ENCODE measurements around the gene CFAP100.

CFAP100 gene

GRCh38 chr3:126469479-126469878, 74.8 kb downstream of the CFAP100 start:
- no peaks in the 10 kb centered on the region for H3K9me3 ChIP-seq
- peaks cover 67% of the 10 kb centered on the region for H3K36me3 ChIP-seq
- peak overlapping the region; percentile 96 for H3K27ac ChIP-seq
- no peak overlapping the region for H3K4me3 ChIP-seq (ENCODE audit: low read depth in 1 of 2, low read length in 1 of 2)
- TF ChIP-seq CTCF (IDR thresholded peaks at IDR 0.05) = no peak
- H3K4me1 ChIP-seq (ENCODE audit: control insufficient read depth in 1 of 2, insufficient read depth in 1 of 2, low read depth in 1 of 2, low read length in 1 of 2) = peaks cover 79 to 85% of the 10 kb centered on the region in 2 experiments
- H3K27me3 ChIP-seq = no peaks in the 10 kb centered on the region

DNA sequence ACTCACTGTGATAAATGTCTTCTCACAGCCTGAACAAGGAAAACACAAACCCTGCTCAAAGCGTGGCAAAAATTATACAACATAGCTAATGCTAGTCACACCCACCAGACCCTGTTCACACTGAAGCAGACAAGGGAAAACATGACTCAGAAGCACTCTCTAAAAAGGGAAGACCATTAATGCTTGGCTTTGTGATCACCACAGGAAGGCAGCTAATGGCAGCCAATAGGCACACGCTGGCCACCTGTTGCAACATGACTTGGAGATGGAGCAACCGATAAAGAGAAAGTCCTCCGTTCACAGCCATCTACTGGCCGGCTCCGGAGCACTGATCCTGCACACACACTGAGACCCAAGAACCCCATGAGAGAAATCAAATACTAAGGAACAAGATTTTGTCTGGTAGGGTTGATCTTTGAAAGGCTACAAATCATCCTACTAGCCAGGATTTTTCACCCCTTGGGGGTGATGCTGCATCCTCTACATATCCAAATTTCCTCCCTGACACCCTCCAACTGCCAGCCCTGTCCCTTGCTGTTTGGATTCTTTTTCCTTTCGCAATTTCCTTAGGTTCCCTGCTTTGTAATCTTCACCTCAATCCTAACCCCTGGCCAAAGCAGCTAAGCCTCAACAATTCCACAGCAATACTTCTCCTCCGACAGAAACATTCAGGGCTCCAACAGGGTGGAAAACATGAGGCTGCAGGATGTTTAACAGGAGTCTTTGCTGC, 77.7 kb downstream of the CFAP100 start:
- peak; percentile 63 for TF ChIP-seq CTCF (IDR thresholded peaks at IDR 0.05)
- Histone ChIP-seq H3K27ac (peak overlapping the region; percentile 96), H3K9me3 (no peaks in the 10 kb centered on the region), H3K36me3 (peaks cover 40% of the 10 kb centered on the region), H3K4me1 (ENCODE audit: control insufficient read depth in 1 of 2, insufficient read depth in 1 of 2, low read depth in 1 of 2, low read length in 1 of 2) (peaks cover 62 to 72% of the 10 kb centered on the region in 2 experiments), H3K4me3 (ENCODE audit: low read depth in 1 of 2, low read length in 1 of 2) (peak overlapping the region; percentile 40 to 77), H3K27me3 (no peaks in the 10 kb centered on the region)

GRCh38 chr3:126473292-126474168, 78.8 kb downstream of the CFAP100 start:
- H3K4me3 ChIP-seq (ENCODE audit: low read depth in 1 of 2, low read length in 1 of 2) = peak overlapping the region; percentile 40 to 77
- peaks cover 29% of the 10 kb centered on the region for H3K36me3 ChIP-seq
- peaks cover 51 to 61% of the 10 kb centered on the region in 2 experiments for H3K4me1 ChIP-seq (ENCODE audit: control insufficient read depth in 1 of 2, insufficient read depth in 1 of 2, low read depth in 1 of 2, low read length in 1 of 2)
- no peaks in the 10 kb centered on the region for H3K9me3 ChIP-seq
- no peak for TF ChIP-seq CTCF (IDR thresholded peaks at IDR 0.05)
- H3K27ac ChIP-seq = peak overlapping the region; percentile 96
- no peaks in the 10 kb centered on the region for H3K27me3 ChIP-seq

DNA sequence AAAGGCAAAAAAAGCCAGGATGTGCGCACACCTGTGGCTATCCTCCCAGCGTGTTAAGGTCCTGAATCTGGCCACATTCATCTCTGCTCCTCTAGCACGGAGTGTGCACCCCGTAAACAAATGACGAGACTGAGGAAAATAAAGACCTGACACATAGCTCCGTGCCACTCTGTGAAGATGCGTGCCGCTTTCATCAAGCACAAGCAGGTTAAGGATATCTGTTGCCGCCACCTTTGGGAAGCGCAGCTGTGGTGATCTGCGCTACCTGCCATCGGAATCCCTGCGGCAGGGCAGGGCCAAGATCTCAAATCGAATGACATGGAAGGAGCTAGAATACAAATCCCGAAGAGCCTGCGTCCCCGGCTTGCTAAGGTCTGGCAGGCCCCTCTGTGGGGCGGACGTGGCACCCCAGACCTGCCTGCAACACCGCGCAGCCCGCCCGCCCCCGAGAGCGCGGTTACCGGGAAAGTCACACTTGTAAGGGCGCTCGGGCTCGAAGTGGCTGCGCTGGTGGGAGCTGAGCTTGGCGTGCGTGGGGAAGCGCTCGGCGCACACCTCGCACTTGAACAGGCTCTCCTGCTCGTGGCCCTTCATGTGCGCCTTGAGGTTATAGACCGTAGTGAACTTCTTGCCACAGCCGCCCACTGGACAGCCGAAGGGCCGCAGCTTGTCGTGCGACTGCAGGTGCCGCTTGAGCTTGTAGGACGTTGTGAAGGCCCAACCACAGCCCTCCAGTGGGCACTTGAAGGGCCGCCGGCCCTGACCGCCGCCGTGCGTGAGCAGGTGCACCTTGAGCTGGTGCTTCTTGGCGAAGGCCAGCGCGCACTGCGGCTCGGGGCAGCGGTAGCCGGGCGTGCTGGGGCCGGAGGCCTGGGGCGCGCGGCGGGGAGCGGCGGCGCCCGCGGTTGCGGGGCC, 80.0 kb downstream of the CFAP100 start:
- Histone ChIP-seq H3K27ac (peak overlapping the region; percentile 96), H3K9me3 (no peaks in the 10 kb centered on the region), H3K4me3 (ENCODE audit: low read depth in 1 of 2, low read length in 1 of 2) (peak overlapping the region; percentile 77 to 80)

More for the DNA sequence above, 80.0 kb downstream of the CFAP100 start:
- Histone ChIP-seq H3K4me1 (ENCODE audit: control insufficient read depth in 1 of 2, insufficient read depth in 1 of 2, low read depth in 1 of 2, low read length in 1 of 2) (peaks cover 47 to 50% of the 10 kb centered on the region in 2 experiments), H3K36me3 (peaks cover 17% of the 10 kb centered on the region), H3K27me3 (no peaks in the 10 kb centered on the region)
- TF ChIP-seq CTCF (IDR thresholded peaks at IDR 0.05) = no peak
